MV-4-11 (cell line): ENCODE results near the gene DRD4.
A peak's percentile ranks its signal among the peaks of the same experiment; 100 is the strongest.
"Not testable (repeated sequence)": the region's sequence is repeated elsewhere in the genome, so short reads cannot be mapped to it uniquely, and the experiment has no call there.

ENCODE experiments used
- DNase-seq: peaks from one replicate; lab custom pipeline; 2025; lab: John Stamatoyannopoulos, UW

Gene DRD4

GRCh38 chr11:645536-645935, 8.5 kb downstream of the DRD4 start:
- no peak for DNase-seq

- no peak for DNase-seq
These were observed 9.1 kb downstream of the DRD4 start for GRCh38 chr11:646214-646613.

GRCh38 chr11:647672-648158, 10.6 kb downstream of the DRD4 start:
- not testable (repeated sequence) for DNase-seq

- no peak for DNase-seq
These were observed 13.4 kb downstream of the DRD4 start for GRCh38 chr11:650482-650881.

GRCh38 chr11:653136-653535, 16.1 kb downstream of the DRD4 start:
- DNase-seq: peak; percentile 68

GRCh38 chr11:653837-654236, 16.8 kb downstream of the DRD4 start:
- DNase-seq: no peak

GRCh38 chr11:654444-654843, 17.4 kb downstream of the DRD4 start:
- DNase-seq: not testable (repeated sequence)

- DNase-seq: no peak
These were observed 18.1 kb downstream of the DRD4 start for GRCh38 chr11:655036-655726.

GRCh38 chr11:656426-656825, 19.4 kb downstream of the DRD4 start:
- DNase-seq: no peak

- no peak for DNase-seq
These were observed 19.8 kb downstream of the DRD4 start for GRCh38 chr11:656866-657265.

- no peak for DNase-seq
These were observed 20.6 kb downstream of the DRD4 start for GRCh38 chr11:657691-658126.

- no peak for DNase-seq
These were observed 22.5 kb downstream of the DRD4 start for GRCh38 chr11:659532-660085.

- DNase-seq: no peak
These were observed 23.2 kb downstream of the DRD4 start for GRCh38 chr11:660281-660680.

- DNase-seq: no peak
These were observed 23.8 kb downstream of the DRD4 start for GRCh38 chr11:660681-661444.

GRCh38 chr11:662689-663274, 25.7 kb downstream of the DRD4 start:
- DNase-seq: no peak

GRCh38 chr11:665062-665703, 28.1 kb downstream of the DRD4 start:
- DNase-seq: no peak

GRCh38 chr11:665704-666281, 28.7 kb downstream of the DRD4 start:
- DNase-seq: no peak

GRCh38 chr11:673866-674265, 36.8 kb downstream of the DRD4 start:
- DNase-seq: no peak

GRCh38 chr11:674406-674805, 37.3 kb downstream of the DRD4 start:
- no peak for DNase-seq

- DNase-seq: no peak
These were observed 41.2 kb downstream of the DRD4 start for GRCh38 chr11:678297-678696.

GRCh38 chr11:679271-680207, 42.5 kb downstream of the DRD4 start:
- no peak for DNase-seq
